OCI-LY7 (cell line): ENCODE results near the gene PTRH2.

ENCODE experiments used
- CTCF ChIP-seq: fragments of 200-600 bp; sonication (generic); conservative IDR thresholded peaks from 2 replicates; pipeline ENCODE4 v1.5.1; 2014; ENCODE audit warnings: mild to moderate bottlenecking, antibody characterized with exemption, low read length, moderate library complexity, mixed read lengths
- EZH2phosphoT487 ChIP-seq: fragments of 200-600 bp; sonication (generic); IDR thresholded peaks from 2 replicates; pipeline ENCODE4 v1.6.1; 2018; ENCODE audit warnings: low read depth, borderline replicate concordance, mild to moderate bottlenecking, mixed run types, antibody characterized with exemption, low read length, moderate library complexity, mixed read lengths

GRCh38 chr17:59669411-59669810 is 37.8 kb downstream of the PTRH2 start:
- TF ChIP-seq CTCF, result no peak
- TF ChIP-seq EZH2phosphoT487, result no peak
